H9 (cell line): Measurements from ENCODE around the gene SLC7A4. TPM values are rescaled to one million over a fixed set of nuclear protein-coding genes. Genes with fewer than 3 reads are reported as not detected.

Experiments used
- DNase-seq: peaks from one replicate; pipeline ENCODE4 v3.0.0-alpha.2; 2017
- H2AFZ ChIP-seq: one replicate; pipeline ENCODE4 v1.6.1; 2013; ENCODE audit warnings: mild to moderate bottlenecking, low read length, control low read depth, moderate library complexity
- H2AK5ac ChIP-seq: 2 replicates; pipeline ENCODE4 v1.6.1; 2013; ENCODE audit warnings: low read length, control low read depth, mixed read lengths; ENCODE audit not compliant: insufficient read length
- H2BK120ac ChIP-seq: one replicate; pipeline ENCODE4 v1.6.1; 2013; ENCODE audit warnings: low read depth, mild to moderate bottlenecking, low read length, control low read depth, inconsistent platforms; ENCODE audit not compliant: poor library complexity, severe bottlenecking
- H2BK12ac ChIP-seq: 2 replicates; pipeline ENCODE4 v1.6.1; 2013; ENCODE audit warnings: low read length, control low read depth, mixed read lengths, low read depth; ENCODE audit not compliant: insufficient read length
- H2BK15ac ChIP-seq: 2 replicates; pipeline ENCODE4 v1.6.1; 2013; ENCODE audit warnings: low read depth, low read length, control low read depth
- H2BK20ac ChIP-seq: one replicate; pipeline ENCODE4 v1.6.1; 2013; ENCODE audit warnings: low read depth, mild to moderate bottlenecking, low read length, control low read depth, inconsistent platforms; ENCODE audit not compliant: poor library complexity, severe bottlenecking
- H2BK5ac ChIP-seq: 2 replicates; pipeline ENCODE4 v1.6.1; 2013; ENCODE audit warnings: low read length, control low read depth, mixed read lengths; ENCODE audit not compliant: insufficient read length
- H3K14ac ChIP-seq: 2 replicates; pipeline ENCODE4 v1.6.1; 2013; ENCODE audit warnings: low read length, control low read depth; ENCODE audit not compliant: insufficient read depth
- H3K18ac ChIP-seq: 2 replicates; pipeline ENCODE4 v1.6.1; 2013; ENCODE audit warnings: low read depth, mild to moderate bottlenecking, mixed read lengths, low read length, control low read depth; ENCODE audit not compliant: insufficient read length
- H3K23ac ChIP-seq: 2 replicates; pipeline ENCODE4 v1.6.1; 2013; ENCODE audit warnings: low read length, control low read depth, mixed read lengths, low read depth; ENCODE audit not compliant: insufficient read length
- H3K23me2 ChIP-seq: 2 replicates; pipeline ENCODE4 v1.6.1; 2013; ENCODE audit warnings: low read depth, mild to moderate bottlenecking, mixed read lengths, low read length, control low read depth; ENCODE audit not compliant: insufficient read length, poor library complexity, severe bottlenecking
- H3K27ac ChIP-seq: 2 replicates; pipeline ENCODE4 v1.5.1; 2013; ENCODE audit warnings: low read length, control low read depth, mixed read lengths, low read depth; ENCODE audit not compliant: insufficient read length
- H3K27me3 ChIP-seq: 2 replicates; pipeline ENCODE4 v1.6.1; 2013; ENCODE audit warnings: low read length, control low read depth, inconsistent platforms; ENCODE audit not compliant: insufficient read depth
- H3K4ac ChIP-seq: 2 replicates; pipeline ENCODE4 v1.6.1; 2013; ENCODE audit warnings: low read depth, mild to moderate bottlenecking, control low read depth, inconsistent platforms, low read length, moderate library complexity
- H3K4me1 ChIP-seq: 2 replicates; pipeline ENCODE4 v1.6.1; 2013; ENCODE audit warnings: low read length, control low read depth, inconsistent platforms; ENCODE audit not compliant: insufficient read depth
- H3K4me2 ChIP-seq: 2 replicates; pipeline ENCODE4 v1.6.1; 2013; ENCODE audit warnings: low read length, control low read depth, mixed read lengths; ENCODE audit not compliant: insufficient read length, insufficient read depth
- H3K56ac ChIP-seq: 2 replicates; pipeline ENCODE4 v1.6.1; 2013; ENCODE audit warnings: low read depth, mild to moderate bottlenecking, mixed read lengths, low read length, control low read depth; ENCODE audit not compliant: insufficient read length
- H3K79me1 ChIP-seq: 2 replicates; pipeline ENCODE4 v1.6.1; 2013; ENCODE audit warnings: low read depth, mild to moderate bottlenecking, moderate library complexity, low read length, control low read depth, inconsistent platforms; ENCODE audit not compliant: insufficient read depth, poor library complexity, severe bottlenecking
- H3K79me2 ChIP-seq: 2 replicates; pipeline ENCODE4 v1.6.1; 2013; ENCODE audit warnings: low read length, control low read depth, inconsistent platforms; ENCODE audit not compliant: insufficient read depth
- H3K9ac ChIP-seq: 2 replicates; pipeline ENCODE4 v1.6.1; 2013; ENCODE audit warnings: low read length, control low read depth, mixed read lengths; ENCODE audit not compliant: insufficient read length; ENCODE audit errors: extremely low read depth
- H3K9me3 ChIP-seq: one replicate; pipeline ENCODE4 v1.6.1; 2013; ENCODE audit warnings: low read depth, low read length, inconsistent platforms; ENCODE audit not compliant: control insufficient read depth
- H3T11ph ChIP-seq: one replicate; pipeline ENCODE4 v1.6.1; 2013; ENCODE audit warnings: mild to moderate bottlenecking, low read length, control low read depth, inconsistent platforms
- H4K20me1 ChIP-seq: one replicate; pipeline ENCODE4 v1.6.1; 2013; ENCODE audit not compliant: control insufficient read depth, insufficient read length, insufficient read depth
- H4K5ac ChIP-seq: 2 replicates; pipeline ENCODE4 v1.6.1; 2013; ENCODE audit warnings: low read depth, mild to moderate bottlenecking, mixed read lengths, low read length, control low read depth; ENCODE audit not compliant: insufficient read length
- H4K8ac ChIP-seq: replicated peaks from 2 replicates; pipeline ENCODE4 v1.6.1; 2013; ENCODE audit warnings: low read length, control low read depth, mixed read lengths, low read depth; ENCODE audit not compliant: insufficient read length
- H4K91ac ChIP-seq: 2 replicates; pipeline ENCODE4 v1.6.1; 2013; ENCODE audit warnings: low read depth, mild to moderate bottlenecking, moderate library complexity, mixed read lengths, low read length, control low read depth; ENCODE audit not compliant: insufficient read length
- H3K27ac Mint-ChIP-seq, 3 experiments: 2 replicates in 2 of 3; 3 replicates in 1 of 3; pipeline ENCODE4 v1.8.0; 2020 to 2021; ENCODE audit warnings: mixed read lengths in 3 of 3, mild to moderate bottlenecking in 1 of 3, moderate library complexity in 1 of 3
- H3K27me3 Mint-ChIP-seq: 2 replicates; pipeline ENCODE4 v1.8.0; 2021; ENCODE audit warnings: low read depth, mild to moderate bottlenecking, moderate library complexity, mixed read lengths
- H3K36me3 Mint-ChIP-seq, 3 experiments: 2 replicates in 2 of 3; 3 replicates in 1 of 3; pipeline ENCODE4 v1.8.0; 2020 to 2021; ENCODE audit warnings: low read depth in 3 of 3, mixed read lengths in 3 of 3; ENCODE audit not compliant: insufficient read depth in 1 of 3
- H3K4me1 Mint-ChIP-seq, 2 experiments: 2 replicates each; pipeline ENCODE4 v1.8.0; 2020; ENCODE audit warnings: mixed read lengths in 2 of 2
- H3K4me3 Mint-ChIP-seq, 2 experiments: 2 replicates in 1 of 2; 3 replicates in 1 of 2; pipeline ENCODE4 v1.8.0; 2020 to 2021; ENCODE audit warnings: mild to moderate bottlenecking in 2 of 2, mixed read lengths in 2 of 2, moderate library complexity in 1 of 2
- H3K9me3 Mint-ChIP-seq, 2 experiments: 2 replicates in 1 of 2; 3 replicates in 1 of 2; pipeline ENCODE4 v1.8.0; 2020; ENCODE audit warnings: mild to moderate bottlenecking in 2 of 2, mixed read lengths in 2 of 2, moderate library complexity in 1 of 2
- WGBS: extraction: QIAGEN DNeasy Blood & Tissue Kit; methylation state at CpG from one replicate; pipeline ENCODE4 v1.1.7; 2013; ENCODE audit warnings: missing lambda C conversion rate, low lambda C conversion rate, mixed read lengths; ENCODE audit not compliant: insufficient read length; ENCODE audit errors: extremely low coverage; 5-methylcytosine and 5-hydroxymethylcytosine counted together
- total RNA-seq: library from RNA; stranded (reverse); gene quantifications from 2 replicates; pipeline ENCODE4 v1.2.1, GENCODE V29; 2021
- TF ChIP-seq, protein P1 (sequence below): fragments of 200-600 bp; sonication (generic); conservative IDR thresholded peaks from 3 replicates; pipeline ENCODE4 v1.8.0; 2021; ENCODE audit warnings: antibody characterized with exemption, mild to moderate bottlenecking

The SLC7A4 gene
- total RNA-seq, 1 experiment from 2014 or later: 0.09 TPM

DNA sequence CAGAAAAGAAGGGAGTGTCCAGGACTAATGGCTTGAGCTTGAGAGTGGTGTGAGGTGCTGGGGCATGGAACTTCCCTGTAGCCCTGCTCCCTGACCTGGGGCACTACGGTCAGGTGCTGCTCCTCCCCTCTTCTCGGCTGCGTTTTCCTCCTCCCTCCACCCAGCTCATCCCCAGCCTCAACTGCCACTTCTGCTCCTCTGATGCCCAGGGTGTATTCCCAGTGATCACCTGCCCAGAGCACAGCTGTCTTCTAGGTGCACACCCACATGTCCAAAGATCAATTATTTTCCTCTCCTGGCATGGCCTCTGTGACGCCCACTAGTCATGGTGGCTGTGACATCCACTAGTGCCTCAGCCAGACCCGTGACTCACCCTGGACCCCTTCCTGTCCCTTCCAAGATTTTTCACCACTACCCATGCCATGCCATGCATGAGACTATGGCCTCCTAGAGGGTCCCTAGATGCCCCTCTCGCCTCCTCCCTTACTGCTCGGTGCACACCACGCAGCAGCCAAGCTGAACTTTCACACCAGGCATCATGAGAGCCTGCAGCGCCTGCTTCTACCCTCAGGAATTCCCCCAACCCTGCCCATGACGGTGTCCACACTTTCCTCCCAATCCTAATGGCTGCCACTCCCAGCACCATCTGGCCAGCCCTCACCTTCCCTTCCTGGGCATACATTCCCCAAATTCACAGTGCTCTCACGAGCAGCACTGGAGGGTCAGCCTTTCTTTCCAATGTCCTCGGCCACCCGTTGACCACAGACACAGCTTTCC is 15.5 kb downstream of the SLC7A4 start:
- Histone ChIP-seq H2AK5ac (no peak overlapping the region), H3K9me3 (no peaks in the 10 kb centered on the region), H4K20me1 (no peaks in the 10 kb centered on the region), H3K27me3 (no peaks in the 10 kb centered on the region), H3K27ac (no peak overlapping the region), H3K56ac (no peak overlapping the region), H4K5ac (no peak overlapping the region), H2BK5ac (no peak overlapping the region), H3K18ac (no peak overlapping the region), H3K4ac (no peak overlapping the region), H3K4me1 (no peaks in the 10 kb centered on the region; the same call in 1 of the 2 replicates), H2BK12ac (no peak overlapping the region), H3T11ph (no peak overlapping the region), H2BK15ac (no peak overlapping the region), H4K8ac (no peak overlapping the region), H2AFZ (no peak overlapping the region), H3K23me2 (peaks cover 7% of the 10 kb centered on the region), H2BK20ac (no peak overlapping the region), H3K79me2 (no peaks in the 10 kb centered on the region), H3K14ac (no peak overlapping the region), H3K23ac (no peak overlapping the region), H4K91ac (no peak overlapping the region), H3K4me2 (no peak overlapping the region), H3K9ac (no peak overlapping the region), H3K79me1 (no peaks in the 10 kb centered on the region), H2BK120ac (no peak overlapping the region)
- H3K4me3 Mint-ChIP-seq: no peak overlapping the region; a peak in 1 of 5 replicates
- H3K4me1 Mint-ChIP-seq: peaks cover 11 to 28% of the 10 kb centered on the region in 2 experiments
- no CpG with 5 or more reads among the region's 13 CpGs for WGBS
- H3K27me3 Mint-ChIP-seq: peaks cover 51% of the 10 kb centered on the region
- H3K36me3 Mint-ChIP-seq: no peaks in the 10 kb centered on the region
- peaks cover 6 to 8% of the 10 kb centered on the region in 2 experiments; a peak in 4 of 5 replicates for H3K9me3 Mint-ChIP-seq
- TF ChIP-seq, protein P1, sequence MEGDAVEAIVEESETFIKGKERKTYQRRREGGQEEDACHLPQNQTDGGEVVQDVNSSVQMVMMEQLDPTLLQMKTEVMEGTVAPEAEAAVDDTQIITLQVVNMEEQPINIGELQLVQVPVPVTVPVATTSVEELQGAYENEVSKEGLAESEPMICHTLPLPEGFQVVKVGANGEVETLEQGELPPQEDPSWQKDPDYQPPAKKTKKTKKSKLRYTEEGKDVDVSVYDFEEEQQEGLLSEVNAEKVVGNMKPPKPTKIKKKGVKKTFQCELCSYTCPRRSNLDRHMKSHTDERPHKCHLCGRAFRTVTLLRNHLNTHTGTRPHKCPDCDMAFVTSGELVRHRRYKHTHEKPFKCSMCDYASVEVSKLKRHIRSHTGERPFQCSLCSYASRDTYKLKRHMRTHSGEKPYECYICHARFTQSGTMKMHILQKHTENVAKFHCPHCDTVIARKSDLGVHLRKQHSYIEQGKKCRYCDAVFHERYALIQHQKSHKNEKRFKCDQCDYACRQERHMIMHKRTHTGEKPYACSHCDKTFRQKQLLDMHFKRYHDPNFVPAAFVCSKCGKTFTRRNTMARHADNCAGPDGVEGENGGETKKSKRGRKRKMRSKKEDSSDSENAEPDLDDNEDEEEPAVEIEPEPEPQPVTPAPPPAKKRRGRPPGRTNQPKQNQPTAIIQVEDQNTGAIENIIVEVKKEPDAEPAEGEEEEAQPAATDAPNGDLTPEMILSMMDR: no peak
- DNase-seq: no peak
- no peak overlapping the region; a peak in 1 of 7 replicates for H3K27ac Mint-ChIP-seq
